DND-41 (cell line): ENCODE results near the gene KSR2.
"Not testable (repeated sequence)": the region's sequence is repeated elsewhere in the genome, so short reads cannot be mapped to it uniquely, and the experiment has no call there.

ENCODE experiments used
- ATAC-seq: fragments of 200-7000 bp; cut with Tn5 transposase; 3 replicates; pipeline ENCODE4 v1.9.1; 2021; ENCODE audit warnings: low read depth; ENCODE audit not compliant: insufficient read depth
- DNase-seq: peaks from one replicate; pipeline ENCODE4 v3.0.0-alpha.2; 2020
- H2AFZ ChIP-seq: 2 replicates; pipeline ENCODE4 v1.6.0; 2012; ENCODE audit warnings: low read depth, low read length
- H3K27ac ChIP-seq: 2 replicates; pipeline ENCODE4 v1.5.1; 2012; ENCODE audit warnings: low read length, inconsistent platforms
- H3K27me3 ChIP-seq: fragments of 200-600 bp; sonication (generic); 2 replicates; pipeline ENCODE4 v1.6.0; 2012; ENCODE audit warnings: low read length, mild to moderate bottlenecking, inconsistent platforms; ENCODE audit not compliant: insufficient read depth, poor library complexity
- H3K36me3 ChIP-seq: 2 replicates; pipeline ENCODE4 v1.5.1; 2012; ENCODE audit warnings: low read length, inconsistent platforms; ENCODE audit not compliant: insufficient read depth
- H3K4me1 ChIP-seq: 2 replicates; pipeline ENCODE4 v1.5.1; 2012; ENCODE audit warnings: mild to moderate bottlenecking, low read length; ENCODE audit not compliant: insufficient read depth
- H3K4me2 ChIP-seq: 2 replicates; pipeline ENCODE4 v1.6.0; 2012; ENCODE audit warnings: mild to moderate bottlenecking, moderate library complexity, low read length, inconsistent platforms; ENCODE audit not compliant: insufficient read depth
- H3K4me3 ChIP-seq, 2 experiments: fragments of 200-600 bp in 1 of 2; shearing (Covaris generic) in 1 of 2; 2 replicates each; pipeline ENCODE4 v1.5.1; 2012 to 2016; ENCODE audit warnings: inconsistent platforms in 2 of 2, low read length in 2 of 2, mild to moderate bottlenecking in 2 of 2, low read depth in 1 of 2, moderate library complexity in 1 of 2
- H3K79me2 ChIP-seq: 2 replicates; pipeline ENCODE4 v1.6.0; 2012; ENCODE audit warnings: low read length, inconsistent platforms; ENCODE audit not compliant: insufficient read depth
- H3K9ac ChIP-seq: 2 replicates; pipeline ENCODE4 v1.6.0; 2012; ENCODE audit warnings: low read depth, mild to moderate bottlenecking, inconsistent platforms, low read length, moderate library complexity
- H3K9me3 ChIP-seq: 2 replicates; pipeline ENCODE4 v1.5.1; 2012; ENCODE audit warnings: low read length, moderate library complexity, mild to moderate bottlenecking, inconsistent platforms; ENCODE audit not compliant: insufficient read depth, severe bottlenecking
- H4K20me1 ChIP-seq: 2 replicates; pipeline ENCODE4 v1.6.0; 2012; ENCODE audit warnings: low read length; ENCODE audit not compliant: insufficient read depth
- CTCF ChIP-seq: IDR thresholded peaks from 2 replicates; pipeline ENCODE4 v1.5.1; 2012; ENCODE audit warnings: borderline replicate concordance, low read length, moderate library complexity, mild to moderate bottlenecking; ENCODE audit not compliant: poor library complexity, severe bottlenecking; ENCODE audit errors: extremely low read depth
- EZH2 ChIP-seq: IDR thresholded peaks from 3 replicates; pipeline ENCODE4 v1.6.1; 2012; ENCODE audit warnings: borderline replicate concordance, low read depth, mild to moderate bottlenecking, moderate library complexity, low read length, inconsistent platforms; ENCODE audit not compliant: severe bottlenecking

The KSR2 gene

GRCh38 chr12:118011377-118011776 lies 42.6 kb upstream of the KSR2 start:
- DNase-seq, result no peak
- H3K79me2 ChIP-seq, result no peaks in the 10 kb centered on the region
- TF ChIP-seq CTCF, result no peak
- no peak for TF ChIP-seq EZH2

GRCh38 chr12:118010903-118011302 lies 42.1 kb upstream of the KSR2 start:
- Histone ChIP-seq H2AFZ (no peak overlapping the region), H3K4me2 (no peak overlapping the region), H3K79me2 (no peaks in the 10 kb centered on the region), H3K27ac (no peak overlapping the region), H3K4me1 (peaks cover under 1% of the 10 kb centered on the region), H3K27me3 (no peaks in the 10 kb centered on the region), H3K9me3 (no peaks in the 10 kb centered on the region), H3K9ac (no peak overlapping the region), H3K36me3 (no peaks in the 10 kb centered on the region), H3K4me3 (no peak overlapping the region), H4K20me1 (no peaks in the 10 kb centered on the region)
- DNase-seq, result no peak
- TF ChIP-seq CTCF (no peak), EZH2 (no peak)
- no peak for ATAC-seq

More at GRCh38 chr12:118011377-118011776, 42.6 kb upstream of the KSR2 start:
- no peaks in the 10 kb centered on the region for H3K36me3 ChIP-seq
- no peak for ATAC-seq
- H3K4me2 ChIP-seq, result no peak overlapping the region
- no peaks in the 10 kb centered on the region for H4K20me1 ChIP-seq
- no peak overlapping the region for H3K27ac ChIP-seq
- H3K9me3 ChIP-seq, result no peaks in the 10 kb centered on the region
- H3K4me1 ChIP-seq, result peaks cover 5% of the 10 kb centered on the region
- no peak overlapping the region for H3K4me3 ChIP-seq
- no peaks in the 10 kb centered on the region for H3K27me3 ChIP-seq
- no peak overlapping the region for H3K9ac ChIP-seq
- no peak overlapping the region for H2AFZ ChIP-seq

GRCh38 chr12:117999806-118000205 lies 31.0 kb upstream of the KSR2 start:
- not testable (repeated sequence) for H3K79me2 ChIP-seq, H3K4me3 ChIP-seq, H2AFZ ChIP-seq, H3K4me2 ChIP-seq, ATAC-seq, H3K27ac ChIP-seq, H3K4me1 ChIP-seq, H3K27me3 ChIP-seq, H3K9me3 ChIP-seq, H3K9ac ChIP-seq, DNase-seq, H4K20me1 ChIP-seq, H3K36me3 ChIP-seq

- Histone ChIP-seq H3K4me1 (no peaks in the 10 kb centered on the region), H4K20me1 (no peaks in the 10 kb centered on the region), H2AFZ (no peak overlapping the region), H3K9ac (no peak overlapping the region), H3K36me3 (no peaks in the 10 kb centered on the region), H3K9me3 (no peaks in the 10 kb centered on the region), H3K4me3 (no peak overlapping the region), H3K79me2 (no peaks in the 10 kb centered on the region), H3K27ac (no peak overlapping the region), H3K4me2 (no peak overlapping the region), H3K27me3 (no peaks in the 10 kb centered on the region)
- ATAC-seq (no peak), DNase-seq (no peak)
- TF ChIP-seq CTCF, result no peak
- TF ChIP-seq EZH2, result no peak
Observed at GRCh38 chr12:117998719-117999118, 29.9 kb upstream of the KSR2 start.
